Neural cell (in vitro differentiated cells): Measurements from ENCODE around the gene GRIK2.

Experiments used
- CTCF ChIP-seq: fragments of 450-650 bp; IDR thresholded peaks from 2 replicates; pipeline ENCODE4 v1.5.1; 2014; ENCODE audit warnings: antibody characterized with exemption, mild to moderate bottlenecking, moderate library complexity; ENCODE audit not compliant: poor library complexity, severe bottlenecking
- EP300 ChIP-seq: fragments of 450-650 bp; conservative IDR thresholded peaks from 2 replicates; pipeline ENCODE4 v1.6.1; 2014; ENCODE audit warnings: antibody characterized with exemption, mild to moderate bottlenecking, moderate library complexity; ENCODE audit not compliant: poor library complexity, severe bottlenecking
- EZH2 ChIP-seq: fragments of 200-600, 300-800 bp; shearing (Covaris generic), sonication (generic); IDR thresholded peaks from 2 replicates; pipeline ENCODE4 v1.6.1; 2014; ENCODE audit warnings: antibody characterized with exemption, low read length, borderline replicate concordance, mild to moderate bottlenecking; ENCODE audit not compliant: insufficient read depth, poor library complexity, severe bottlenecking
- POLR2AphosphoS5 ChIP-seq: IDR thresholded peaks from 2 replicates; pipeline ENCODE4 v1.6.1; 2012
- SMC3 ChIP-seq: fragments of 450-650 bp; conservative IDR thresholded peaks from 2 replicates; pipeline ENCODE4 v1.6.1; 2014; ENCODE audit warnings: antibody characterized with exemption, mild to moderate bottlenecking, moderate library complexity; ENCODE audit not compliant: poor library complexity
- TAF1 ChIP-seq: IDR thresholded peaks from 2 replicates; pipeline ENCODE4 v1.6.1; 2012; ENCODE audit warnings: low read depth

GRCh38 chr6:101830501-101831031 lies 437.1 kb downstream of the GRIK2 start:
- TF ChIP-seq CTCF = no peak
- TF ChIP-seq EZH2 = no peak
- TF ChIP-seq EP300 = no peak
- no peak for TF ChIP-seq POLR2AphosphoS5
- no peak for TF ChIP-seq SMC3
- TF ChIP-seq TAF1 = no peak
